ENCODE measurements around the gene ST6GALNAC3.

DNA sequence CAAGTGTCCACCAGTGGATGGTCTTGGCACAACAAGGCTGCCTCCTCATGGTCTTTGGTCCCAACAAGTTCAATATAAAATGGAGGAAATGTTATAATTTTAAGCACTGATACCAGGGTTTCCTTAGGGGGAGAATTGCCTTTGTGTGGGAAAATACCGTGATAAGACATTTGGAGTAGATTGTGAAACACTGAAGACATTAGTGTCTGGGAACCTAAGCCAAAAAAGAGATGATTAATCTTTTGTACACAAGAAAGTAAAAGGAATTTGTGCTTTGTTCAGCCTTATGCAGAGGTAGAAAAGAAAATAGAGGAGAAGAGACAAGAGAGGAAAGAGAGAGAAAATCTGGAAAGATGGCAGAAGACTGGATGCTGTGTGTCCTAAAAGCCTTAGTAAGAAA is 36.1 kb downstream of the ST6GALNAC3 start:
- TF ChIP-seq, protein P1, sequence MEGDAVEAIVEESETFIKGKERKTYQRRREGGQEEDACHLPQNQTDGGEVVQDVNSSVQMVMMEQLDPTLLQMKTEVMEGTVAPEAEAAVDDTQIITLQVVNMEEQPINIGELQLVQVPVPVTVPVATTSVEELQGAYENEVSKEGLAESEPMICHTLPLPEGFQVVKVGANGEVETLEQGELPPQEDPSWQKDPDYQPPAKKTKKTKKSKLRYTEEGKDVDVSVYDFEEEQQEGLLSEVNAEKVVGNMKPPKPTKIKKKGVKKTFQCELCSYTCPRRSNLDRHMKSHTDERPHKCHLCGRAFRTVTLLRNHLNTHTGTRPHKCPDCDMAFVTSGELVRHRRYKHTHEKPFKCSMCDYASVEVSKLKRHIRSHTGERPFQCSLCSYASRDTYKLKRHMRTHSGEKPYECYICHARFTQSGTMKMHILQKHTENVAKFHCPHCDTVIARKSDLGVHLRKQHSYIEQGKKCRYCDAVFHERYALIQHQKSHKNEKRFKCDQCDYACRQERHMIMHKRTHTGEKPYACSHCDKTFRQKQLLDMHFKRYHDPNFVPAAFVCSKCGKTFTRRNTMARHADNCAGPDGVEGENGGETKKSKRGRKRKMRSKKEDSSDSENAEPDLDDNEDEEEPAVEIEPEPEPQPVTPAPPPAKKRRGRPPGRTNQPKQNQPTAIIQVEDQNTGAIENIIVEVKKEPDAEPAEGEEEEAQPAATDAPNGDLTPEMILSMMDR (IDR thresholded peaks at IDR 0.05): no peak
- TF ChIP-seq POLR2AphosphoS5 (IDR thresholded peaks at IDR 0.05; ENCODE audit: low read depth, low read length): no peak
- TF ChIP-seq, protein P2, sequence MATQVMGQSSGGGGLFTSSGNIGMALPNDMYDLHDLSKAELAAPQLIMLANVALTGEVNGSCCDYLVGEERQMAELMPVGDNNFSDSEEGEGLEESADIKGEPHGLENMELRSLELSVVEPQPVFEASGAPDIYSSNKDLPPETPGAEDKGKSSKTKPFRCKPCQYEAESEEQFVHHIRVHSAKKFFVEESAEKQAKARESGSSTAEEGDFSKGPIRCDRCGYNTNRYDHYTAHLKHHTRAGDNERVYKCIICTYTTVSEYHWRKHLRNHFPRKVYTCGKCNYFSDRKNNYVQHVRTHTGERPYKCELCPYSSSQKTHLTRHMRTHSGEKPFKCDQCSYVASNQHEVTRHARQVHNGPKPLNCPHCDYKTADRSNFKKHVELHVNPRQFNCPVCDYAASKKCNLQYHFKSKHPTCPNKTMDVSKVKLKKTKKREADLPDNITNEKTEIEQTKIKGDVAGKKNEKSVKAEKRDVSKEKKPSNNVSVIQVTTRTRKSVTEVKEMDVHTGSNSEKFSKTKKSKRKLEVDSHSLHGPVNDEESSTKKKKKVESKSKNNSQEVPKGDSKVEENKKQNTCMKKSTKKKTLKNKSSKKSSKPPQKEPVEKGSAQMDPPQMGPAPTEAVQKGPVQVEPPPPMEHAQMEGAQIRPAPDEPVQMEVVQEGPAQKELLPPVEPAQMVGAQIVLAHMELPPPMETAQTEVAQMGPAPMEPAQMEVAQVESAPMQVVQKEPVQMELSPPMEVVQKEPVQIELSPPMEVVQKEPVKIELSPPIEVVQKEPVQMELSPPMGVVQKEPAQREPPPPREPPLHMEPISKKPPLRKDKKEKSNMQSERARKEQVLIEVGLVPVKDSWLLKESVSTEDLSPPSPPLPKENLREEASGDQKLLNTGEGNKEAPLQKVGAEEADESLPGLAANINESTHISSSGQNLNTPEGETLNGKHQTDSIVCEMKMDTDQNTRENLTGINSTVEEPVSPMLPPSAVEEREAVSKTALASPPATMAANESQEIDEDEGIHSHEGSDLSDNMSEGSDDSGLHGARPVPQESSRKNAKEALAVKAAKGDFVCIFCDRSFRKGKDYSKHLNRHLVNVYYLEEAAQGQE (IDR thresholded peaks at IDR 0.05; ENCODE audit: insufficient read depth in 1 of 2, low read depth in 2 of 2, low read length in 1 of 2): no peak
